ENCODE measurements around the gene PCIF1. TPM values are rescaled to one million over a fixed set of nuclear protein-coding genes. Genes with fewer than 3 reads are reported as not detected.

The PCIF1 gene
- total and polyA plus RNA-seq, 9 of the 15 experiments (the other 6 are each of a cell fraction or from before 2014, with no cell fraction given) = 5.8 to 29.4 (median 11.3) TPM

DNA sequence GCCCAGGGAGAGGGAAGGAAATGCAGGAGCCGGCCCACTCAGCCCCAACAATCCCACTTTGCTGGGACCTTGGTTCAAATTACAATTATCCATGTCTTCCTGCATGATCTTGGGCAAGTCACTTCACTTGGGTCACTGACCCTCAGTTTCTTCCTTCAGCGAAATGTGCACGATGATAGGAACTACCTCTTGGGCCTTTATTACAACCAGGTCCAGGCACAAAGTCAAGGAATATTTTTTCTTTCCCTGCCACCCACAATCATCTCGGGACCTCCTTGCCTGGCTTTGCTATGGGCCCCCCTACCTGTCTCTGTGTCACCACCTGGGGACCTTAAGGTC is 22.2 kb upstream of the PCIF1 start:
- peak overlapping the region; percentile 44 for H3K4me2 ChIP-seq (ENCODE audit: insufficient read depth, low read length)
- H3K9me3 ChIP-seq (replicated peaks; ENCODE audit: control insufficient read depth, insufficient read depth, low read depth, low read length) = no peaks in the 10 kb centered on the region
- peaks cover 24 to 43% of the 10 kb centered on the region in 2 experiments for H3K4me1 ChIP-seq (replicated peaks in 1 of 2; ENCODE audit: control insufficient read depth in 2 of 2, insufficient read depth in 2 of 2, low read length in 2 of 2)
- no peaks in the 10 kb centered on the region for H3K9me1 ChIP-seq (ENCODE audit: control insufficient read depth, insufficient read depth, low read length)
- POLR2A ChIA-PET = interaction anchor here (0.6 to 0.7 kb wide), 2 partner anchors 21 to 54 kb away, joined by 3 to 4 read pairs; no protein-coding TSS in a partner anchor
- BruUV-seq (replicated peaks) = no TSS peak
- intact Hi-C loops (cut with micrococcal nuclease) (no loop called here), in situ Hi-C loops (cut with MboI) (no loop called here)
- peak overlapping the region; percentile 48 for H3K4me3 ChIP-seq
- peak overlapping the region; percentile 63 to 94 for H3K9ac ChIP-seq (ENCODE audit: insufficient read depth in 1 of 2, low read depth in 2 of 2, low read length in 2 of 2)
- no peak for FAIRE-seq
- H3K27ac ChIP-seq (ENCODE audit: extremely low read depth, low read depth, low read length) = no peak overlapping the region
- H2AFZ ChIP-seq (ENCODE audit: low read depth, low read length) = peak overlapping the region; percentile 92
- no peak for TF ChIP-seq ZNF764 (CRISPR knock-in tag; IDR thresholded peaks at IDR 0.05; ENCODE audit: low read depth)
- TF ChIP-seq ZNF583 (CRISPR knock-in tag; IDR thresholded peaks at IDR 0.05) = no peak
- TF ChIP-seq MEIS2 (IDR thresholded peaks at IDR 0.05; ENCODE audit: partially characterized antibody) = no peak
- TF ChIP-seq NFXL1 (CRISPR knock-in tag; IDR thresholded peaks at IDR 0.05) = no peak
- TF ChIP-seq, protein P1, sequence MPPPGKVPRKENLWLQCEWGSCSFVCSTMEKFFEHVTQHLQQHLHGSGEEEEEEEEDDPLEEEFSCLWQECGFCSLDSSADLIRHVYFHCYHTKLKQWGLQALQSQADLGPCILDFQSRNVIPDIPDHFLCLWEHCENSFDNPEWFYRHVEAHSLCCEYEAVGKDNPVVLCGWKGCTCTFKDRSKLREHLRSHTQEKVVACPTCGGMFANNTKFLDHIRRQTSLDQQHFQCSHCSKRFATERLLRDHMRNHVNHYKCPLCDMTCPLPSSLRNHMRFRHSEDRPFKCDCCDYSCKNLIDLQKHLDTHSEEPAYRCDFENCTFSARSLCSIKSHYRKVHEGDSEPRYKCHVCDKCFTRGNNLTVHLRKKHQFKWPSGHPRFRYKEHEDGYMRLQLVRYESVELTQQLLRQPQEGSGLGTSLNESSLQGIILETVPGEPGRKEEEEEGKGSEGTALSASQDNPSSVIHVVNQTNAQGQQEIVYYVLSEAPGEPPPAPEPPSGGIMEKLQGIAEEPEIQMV (tag; conservative IDR thresholded peaks at IDR 0.05; ENCODE audit: low read depth) = no peak
- no peak for TF ChIP-seq PPARD (CRISPR knock-in tag; IDR thresholded peaks at IDR 0.05)
- no peak for TF ChIP-seq ATF1 (CRISPR knock-in tag; IDR thresholded peaks at IDR 0.05)
- no peak for TF ChIP-seq ATF1 (tag; IDR thresholded peaks at IDR 0.05)
- peaks cover 15% of the 10 kb centered on the region for H3K79me2 ChIP-seq (ENCODE audit: control insufficient read depth, insufficient read depth, low read length)
- no peaks in the 10 kb centered on the region for H4K20me1 ChIP-seq (replicated peaks; ENCODE audit: control insufficient read depth, insufficient read depth, low read length)
- CTCF ChIA-PET (ENCODE audit: low intra/inter-chr PET ratio) = no interaction called here
- WGBS (ENCODE audit: insufficient coverage, low coverage, missing lambda C conversion rate) = 49% methylated on average over 3 of the region's 4 CpGs
- no peaks in the 10 kb centered on the region for H3K27me3 ChIP-seq (ENCODE audit: control insufficient read depth in 2 of 2, insufficient read depth in 2 of 2, low read length in 2 of 2)
- peaks cover 6% of the 10 kb centered on the region; the same call in 1 of the 3 replicates for H3K36me3 ChIP-seq (ENCODE audit: control insufficient read depth, insufficient read depth, low read length)
- no peak for DNase-seq (ENCODE audit: extremely low read depth in 1 of 4, low spot score in 3 of 4)
- ATAC-seq = no peak

All from K562 (cell line).